ENCODE measurements around the gene TRAK1.
A peak's percentile ranks its signal among the peaks of the same experiment; 100 is the strongest.
"Not testable (repeated sequence)": the region's sequence is repeated elsewhere in the genome, so short reads cannot be mapped to it uniquely, and the experiment has no call there.

Gene TRAK1

GRCh38 chr3:42096796-42097565 is 5.8 kb downstream of the TRAK1 start:
- DNase-seq (ENCODE audit: low read depth in 2 of 2) = peak in 1 of 2 donors; percentile 37

- no peak for DNase-seq (ENCODE audit: low read depth in 2 of 2)
These were observed 6.4 kb downstream of the TRAK1 start for GRCh38 chr3:42097566-42097946.

GRCh38 chr3:42098171-42098570 is 7.0 kb downstream of the TRAK1 start:
- no peak for DNase-seq (ENCODE audit: low read depth in 2 of 2)

GRCh38 chr3:42099020-42099765 is 8.0 kb downstream of the TRAK1 start:
- no peak for DNase-seq (ENCODE audit: low read depth in 2 of 2)

- no peak for DNase-seq (ENCODE audit: low read depth in 2 of 2)
These were observed 9.9 kb downstream of the TRAK1 start for GRCh38 chr3:42101048-42101447.

GRCh38 chr3:42101481-42101880 is 10.3 kb downstream of the TRAK1 start:
- no peak for DNase-seq (ENCODE audit: low read depth in 2 of 2)

GRCh38 chr3:42102571-42102970 is 11.4 kb downstream of the TRAK1 start:
- no peak for DNase-seq (ENCODE audit: low read depth in 2 of 2)

GRCh38 chr3:42103921-42104665 is 12.9 kb downstream of the TRAK1 start:
- not testable (repeated sequence) for DNase-seq (ENCODE audit: low read depth in 2 of 2)

GRCh38 chr3:42105994-42106393 is 14.8 kb downstream of the TRAK1 start:
- DNase-seq (ENCODE audit: low read depth in 2 of 2) = not testable (repeated sequence)

- DNase-seq (ENCODE audit: low read depth in 2 of 2) = no peak
These were observed 15.5 kb downstream of the TRAK1 start for GRCh38 chr3:42106646-42107045.

- no peak for DNase-seq (ENCODE audit: low read depth in 2 of 2)
These were observed 19.5 kb downstream of the TRAK1 start for GRCh38 chr3:42110631-42111030.

GRCh38 chr3:42114130-42114725 is 23.1 kb downstream of the TRAK1 start:
- DNase-seq (ENCODE audit: low read depth in 2 of 2) = no peak

- no peak for DNase-seq (ENCODE audit: low read depth in 2 of 2)
These were observed 24.1 kb downstream of the TRAK1 start for GRCh38 chr3:42115215-42115614.

- DNase-seq (ENCODE audit: low read depth in 2 of 2) = no peak
These were observed 24.8 kb downstream of the TRAK1 start for GRCh38 chr3:42115946-42116345.

- no peak for DNase-seq (ENCODE audit: low read depth in 2 of 2)
These were observed 25.3 kb downstream of the TRAK1 start for GRCh38 chr3:42116466-42116865.

- no peak for DNase-seq (ENCODE audit: low read depth in 2 of 2)
These were observed 26.2 kb downstream of the TRAK1 start for GRCh38 chr3:42117175-42118008.

GRCh38 chr3:42118762-42119361 is 27.7 kb downstream of the TRAK1 start:
- DNase-seq (ENCODE audit: low read depth in 2 of 2) = no peak

GRCh38 chr3:42119561-42120355 is 28.6 kb downstream of the TRAK1 start:
- no peak for DNase-seq (ENCODE audit: low read depth in 2 of 2)

GRCh38 chr3:42120866-42121265 is 29.7 kb downstream of the TRAK1 start:
- no peak for DNase-seq (ENCODE audit: low read depth in 2 of 2)

All from stimulated activated CD4-positive, alpha-beta T cell treated with anti-CD3 and anti-CD28 coated beads, Interleukin-4, amount 100 ng/mL, for 48 hours (primary cell).